HG03064 (cell line): Measurements from ENCODE around the gene INPP5F.

Experiments
- ATAC-seq: cut with Tn5 transposase; IDR thresholded peaks from one replicate; pipeline ENCODE4 v1.9.1; 2021; ENCODE audit warnings: low read depth; ENCODE audit not compliant: unreplicated experiment

Gene INPP5F

DNA sequence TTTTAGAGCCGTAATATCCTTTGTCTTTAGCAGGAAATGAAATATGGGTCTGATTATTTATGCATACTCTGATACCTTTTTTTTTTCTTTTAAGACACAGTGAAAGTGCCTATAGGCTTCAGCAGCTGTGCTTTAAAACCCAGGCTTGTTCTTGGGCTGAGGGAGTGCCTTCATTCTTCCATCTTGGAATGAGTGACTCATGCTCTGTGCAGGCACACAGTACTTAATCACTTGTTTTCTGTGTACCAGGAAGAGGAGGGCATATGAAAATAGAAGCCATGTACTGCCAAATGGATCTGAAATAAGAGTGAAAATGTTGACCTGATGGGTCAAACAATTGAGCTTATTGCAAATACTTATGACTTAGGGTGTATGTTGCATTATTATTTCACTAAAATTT lies 12.0 kb downstream of the INPP5F start:
- ATAC-seq, result no peak

DNA sequence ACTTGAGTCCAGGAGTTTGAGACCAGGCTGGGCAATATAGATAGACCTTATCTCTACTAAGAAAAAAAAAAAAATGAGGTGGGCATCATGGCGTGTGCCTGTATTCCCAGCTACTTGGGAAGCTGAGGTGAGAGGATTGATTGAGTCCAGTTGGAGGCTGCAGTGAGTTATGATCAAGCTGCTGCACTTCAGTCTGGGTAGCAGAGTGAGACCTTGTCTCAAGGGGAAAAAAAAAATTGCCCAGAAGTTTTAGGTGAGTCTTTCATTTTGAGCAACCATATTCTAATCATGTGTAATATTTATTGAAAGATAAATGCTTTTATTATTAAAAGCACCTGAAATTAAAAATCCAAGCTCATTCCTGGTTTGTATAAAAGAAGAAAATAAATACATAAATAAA lies 13.1 kb downstream of the INPP5F start:
- no peak for ATAC-seq

DNA sequence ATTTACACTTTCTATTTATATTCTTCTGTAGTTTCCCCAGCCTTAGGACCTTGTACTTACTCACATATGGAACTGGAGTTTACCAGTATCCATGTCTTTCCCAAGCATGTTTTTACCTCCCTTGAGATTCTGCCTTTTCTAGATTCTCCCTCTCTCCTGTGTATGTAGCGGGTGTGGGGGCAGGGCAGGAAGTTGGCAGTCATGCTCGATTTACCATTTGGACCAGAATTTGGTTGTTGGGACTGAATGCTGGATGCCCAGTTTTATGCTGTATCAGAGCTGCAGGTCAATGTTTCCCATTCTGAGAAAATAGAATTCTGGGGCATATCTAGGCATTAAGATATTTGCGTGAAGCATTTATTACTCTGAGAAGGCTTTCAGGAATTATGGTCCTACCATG lies 14.2 kb downstream of the INPP5F start:
- no peak for ATAC-seq

DNA sequence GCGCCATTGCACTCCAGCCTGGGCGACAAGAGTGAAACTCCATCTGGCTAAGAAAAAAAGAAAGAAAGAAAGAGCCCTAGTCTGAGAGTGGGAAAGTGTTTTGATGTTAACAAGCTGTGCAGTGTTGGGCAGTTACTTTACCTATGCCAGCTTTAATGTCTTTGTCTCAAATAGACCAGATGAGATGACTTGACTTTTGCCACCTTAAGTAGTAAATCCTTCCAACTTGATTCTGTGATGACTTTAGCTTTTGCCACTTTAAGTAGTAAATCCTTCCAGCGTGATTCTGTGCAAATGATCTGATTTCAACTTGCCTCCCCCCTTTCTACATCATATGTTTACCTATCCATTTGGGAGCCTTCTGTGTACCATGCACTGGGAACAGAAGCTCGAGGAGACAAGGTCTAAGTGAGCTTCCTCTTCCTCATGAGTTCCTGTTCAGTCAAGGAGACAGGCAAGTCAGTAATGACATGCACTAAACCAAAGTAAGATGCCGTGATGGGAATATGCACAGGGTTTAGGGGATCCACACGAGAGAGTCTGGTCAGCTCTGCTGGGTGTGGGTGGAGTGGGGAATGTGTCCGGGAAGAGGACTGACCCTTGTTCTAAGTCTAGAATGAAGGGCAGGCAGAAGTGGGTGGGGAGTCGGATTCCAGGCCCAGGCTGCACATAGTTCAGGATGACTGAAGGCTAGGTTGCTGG lies 17.2 kb downstream of the INPP5F start:
- ATAC-seq, result no peak

DNA sequence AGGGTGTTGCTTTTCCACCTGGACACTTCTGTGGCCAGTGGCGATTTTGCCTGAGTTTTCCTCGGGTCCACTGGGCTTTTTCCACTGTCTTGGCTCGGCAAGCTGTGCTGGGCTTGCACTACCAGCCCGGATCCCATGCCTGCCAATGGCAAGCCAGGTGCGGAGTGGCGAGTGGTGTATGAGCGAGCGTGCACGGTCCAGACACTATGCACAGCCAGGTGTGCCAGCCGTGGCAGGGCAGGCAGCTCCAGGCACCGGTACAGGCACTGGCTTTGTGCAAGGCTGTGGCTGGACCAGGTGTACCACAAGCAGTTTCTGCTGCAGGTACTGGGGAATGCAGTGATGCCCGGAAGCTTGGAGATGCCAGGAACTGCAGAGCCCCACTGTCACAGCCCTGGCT lies 22.1 kb downstream of the INPP5F start:
- no peak for ATAC-seq

DNA sequence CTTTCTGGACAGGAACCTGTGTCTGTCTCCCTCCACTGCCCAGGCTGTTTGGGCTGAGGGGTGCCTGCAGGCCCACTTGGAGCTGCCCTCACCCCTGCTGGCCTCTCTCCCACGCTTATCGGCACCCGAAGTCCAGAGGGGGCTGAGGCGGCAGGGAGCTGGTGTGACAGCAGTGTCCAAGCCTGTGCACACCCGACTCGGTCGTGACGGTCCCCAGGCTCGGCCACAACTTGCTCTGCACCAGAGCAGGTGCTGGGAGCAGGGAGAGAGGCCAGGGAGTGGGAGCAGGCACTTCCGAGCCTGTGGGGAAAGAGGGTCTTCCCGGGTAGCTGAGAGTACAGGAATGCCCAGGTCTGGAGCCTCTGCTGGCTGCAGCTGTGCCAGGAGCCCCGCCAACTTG lies 23.0 kb downstream of the INPP5F start:
- ATAC-seq, result no peak

DNA sequence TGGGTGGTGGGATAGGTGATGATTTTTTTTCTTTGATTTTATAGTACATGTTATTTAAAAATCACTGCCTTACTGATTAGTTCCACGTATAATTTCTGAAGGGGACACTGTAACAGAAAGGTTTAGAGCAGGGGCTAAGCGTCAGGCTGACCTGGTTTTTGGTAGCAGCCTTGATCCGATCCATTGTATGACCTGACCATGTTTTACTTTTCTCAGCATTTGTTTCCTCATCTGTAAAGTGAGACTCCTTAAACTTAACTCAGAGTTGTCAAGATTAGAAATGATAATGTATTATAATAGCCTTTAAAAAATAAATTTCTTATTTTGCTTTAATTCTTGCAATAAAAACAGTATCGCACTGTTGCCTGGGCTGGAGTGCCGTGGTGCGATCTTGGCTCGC lies 23.6 kb downstream of the INPP5F start:
- ATAC-seq, result no peak

DNA sequence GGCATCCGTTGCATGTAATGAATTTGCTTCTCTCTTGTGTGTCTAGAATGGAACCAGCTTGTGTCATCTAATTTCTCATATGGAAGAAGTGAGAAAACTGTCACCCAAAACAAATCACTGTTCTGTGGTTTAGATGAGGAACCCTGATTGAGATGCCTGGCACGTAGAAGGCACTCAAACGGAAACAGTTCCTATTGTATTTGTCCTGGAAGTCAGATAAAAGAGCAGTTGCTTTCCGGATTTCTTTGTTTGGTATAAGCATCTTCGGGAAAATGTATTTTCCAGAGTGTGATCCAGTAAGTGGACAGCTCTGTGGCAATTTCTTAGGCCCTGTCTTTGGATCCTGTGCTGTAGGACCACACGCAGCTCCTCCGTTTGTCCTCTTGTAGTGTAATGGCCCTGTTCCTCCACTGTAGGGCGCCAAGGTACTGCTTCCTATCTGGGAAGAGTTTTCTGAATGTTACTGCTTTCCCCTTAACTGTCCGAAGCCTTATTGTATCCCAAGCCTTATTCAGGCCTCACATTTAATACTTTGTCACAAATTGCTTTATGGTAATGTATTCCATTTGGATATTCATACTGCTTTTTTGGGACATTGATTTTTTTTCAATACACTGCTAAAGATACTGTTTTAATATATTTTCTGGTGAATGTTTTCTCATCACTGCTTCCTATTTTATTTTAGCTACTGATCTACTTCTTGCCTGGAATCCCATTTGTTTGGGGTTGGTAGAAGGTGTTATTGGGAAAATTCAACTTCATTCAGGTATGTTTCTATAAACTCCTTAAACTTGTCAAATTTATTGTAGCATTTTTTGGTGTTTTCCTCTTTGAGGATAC lies 24.8 kb downstream of the INPP5F start:
- ATAC-seq, result no peak

DNA sequence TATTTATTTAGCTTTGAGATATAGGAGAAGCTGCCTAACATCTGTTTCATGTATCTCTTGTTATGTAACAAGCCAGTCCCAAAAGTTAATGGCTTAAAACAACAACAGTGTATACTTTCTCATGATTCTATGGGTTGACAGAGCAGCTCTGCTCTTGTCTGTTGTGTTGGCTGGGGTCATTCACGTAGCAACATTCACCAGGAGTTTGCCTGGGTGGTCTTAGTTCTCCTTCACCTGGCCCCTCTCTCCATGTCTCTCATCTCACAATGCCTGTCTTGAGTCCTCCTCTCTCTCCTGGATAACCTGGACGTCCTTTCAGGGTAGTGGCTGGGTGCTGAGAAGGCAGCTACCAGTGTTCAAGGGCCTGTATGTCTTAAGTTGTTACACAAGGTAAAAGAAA lies 27.5 kb downstream of the INPP5F start:
- no peak for ATAC-seq

DNA sequence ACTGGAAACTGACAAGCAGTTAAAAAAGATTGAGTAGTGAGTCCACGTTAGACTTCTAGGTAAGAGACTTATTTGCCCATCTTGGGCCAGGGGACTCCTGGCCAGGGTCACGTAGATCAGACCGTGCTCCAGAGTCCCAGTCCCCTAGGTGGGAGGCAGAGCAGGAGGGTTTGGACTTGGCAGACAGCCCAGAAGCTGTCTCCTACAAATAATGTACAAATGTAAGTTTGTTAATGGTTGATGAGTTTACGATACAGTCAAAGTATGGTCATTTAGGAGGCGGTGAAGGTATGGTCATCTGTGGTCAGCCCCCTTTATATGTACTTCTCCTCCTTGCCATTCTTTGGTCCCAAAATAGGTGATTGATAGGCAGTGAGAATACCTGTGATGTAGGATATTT lies 28.2 kb downstream of the INPP5F start:
- ATAC-seq, result no peak

DNA sequence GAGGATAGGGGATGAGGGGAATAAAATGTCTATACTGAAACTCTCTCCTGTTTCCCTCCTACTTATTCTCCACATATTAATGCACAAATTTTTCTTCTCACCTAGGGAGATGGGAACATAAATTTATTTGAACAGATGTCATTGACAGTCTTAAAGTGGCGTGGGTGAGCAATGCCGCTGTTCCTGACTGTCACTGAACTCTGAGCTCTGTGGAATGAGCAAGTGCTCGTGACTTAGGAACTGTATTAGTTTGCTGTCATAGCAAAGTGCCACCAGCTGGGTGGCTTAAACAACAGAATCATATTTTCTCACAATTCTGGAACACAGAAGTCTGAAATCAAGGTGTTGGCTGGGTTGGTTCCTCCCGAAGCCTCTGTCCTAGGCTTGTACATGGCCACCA lies 29.1 kb downstream of the INPP5F start:
- ATAC-seq, result no peak

DNA sequence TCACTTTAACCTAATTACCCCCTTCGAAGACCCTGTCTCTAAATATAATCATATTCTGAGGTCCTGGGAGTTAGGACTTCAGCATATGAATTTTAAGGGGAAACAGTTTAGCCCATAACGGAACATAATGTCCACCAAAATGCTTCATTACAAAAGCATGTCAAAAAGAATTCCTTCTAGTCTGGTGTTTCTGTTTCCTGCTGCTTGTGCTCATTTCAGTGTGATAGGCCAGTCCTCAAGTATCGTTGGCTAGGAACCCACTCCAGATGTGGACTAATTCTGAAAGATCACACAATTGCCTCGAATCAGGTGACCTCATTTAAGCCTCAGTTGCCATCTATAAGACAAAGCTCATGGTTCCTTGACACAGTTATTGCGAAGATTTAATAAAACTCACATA lies 29.6 kb downstream of the INPP5F start:
- no peak for ATAC-seq

DNA sequence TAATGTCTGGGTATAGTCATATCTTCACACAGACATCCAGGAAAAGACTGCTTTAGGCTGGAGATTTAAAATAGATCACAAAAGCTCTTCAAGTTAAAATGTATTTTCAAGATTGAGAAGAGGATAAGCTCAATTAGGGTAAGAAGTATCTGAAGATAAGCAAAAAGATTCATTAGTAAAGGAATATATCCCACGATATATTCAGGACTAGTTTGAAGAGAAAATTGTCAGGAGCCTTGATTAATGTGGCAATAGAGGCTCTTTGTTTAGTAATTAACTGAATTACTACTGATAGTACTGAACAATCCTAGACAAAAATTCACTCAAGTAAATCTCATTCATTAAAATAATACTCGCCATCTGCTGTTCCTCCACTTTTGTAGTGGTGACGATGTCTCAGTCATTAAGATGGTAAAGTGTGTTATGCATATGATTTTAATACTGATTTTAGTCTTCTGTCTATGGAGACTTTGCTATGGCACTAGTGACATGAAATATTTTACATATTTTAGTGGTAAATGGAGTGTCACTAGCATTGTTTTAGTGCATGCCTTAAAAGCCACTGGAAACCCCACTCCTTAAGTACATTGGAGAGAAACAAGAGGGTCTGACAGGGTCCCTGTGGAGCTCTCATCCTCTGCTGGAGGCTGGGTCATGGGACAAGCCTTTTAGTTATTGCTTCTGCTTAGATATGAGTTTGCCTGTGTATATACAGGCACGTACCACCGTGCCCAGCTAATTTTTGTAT lies 32.8 kb downstream of the INPP5F start:
- ATAC-seq, result no peak

DNA sequence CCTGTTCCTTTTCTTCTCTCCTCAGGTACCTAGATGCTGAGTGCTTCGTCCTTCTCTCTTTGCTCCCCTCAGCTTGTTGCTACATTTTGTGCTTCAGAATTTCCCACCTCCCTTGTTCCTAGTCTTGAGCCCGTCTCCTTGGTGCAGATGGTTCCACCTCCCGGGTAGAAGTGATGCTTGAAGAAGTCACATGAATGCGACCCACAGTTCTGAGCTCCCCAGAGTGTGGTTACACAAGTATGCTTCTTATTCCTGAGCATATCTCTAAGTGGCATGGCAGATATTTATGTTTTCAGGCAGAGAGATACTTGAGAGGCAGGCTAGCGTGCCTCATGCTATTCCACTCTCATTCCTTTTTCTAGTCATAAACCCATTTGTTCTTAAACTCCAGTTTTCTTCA lies 34.0 kb downstream of the INPP5F start:
- no peak for ATAC-seq

DNA sequence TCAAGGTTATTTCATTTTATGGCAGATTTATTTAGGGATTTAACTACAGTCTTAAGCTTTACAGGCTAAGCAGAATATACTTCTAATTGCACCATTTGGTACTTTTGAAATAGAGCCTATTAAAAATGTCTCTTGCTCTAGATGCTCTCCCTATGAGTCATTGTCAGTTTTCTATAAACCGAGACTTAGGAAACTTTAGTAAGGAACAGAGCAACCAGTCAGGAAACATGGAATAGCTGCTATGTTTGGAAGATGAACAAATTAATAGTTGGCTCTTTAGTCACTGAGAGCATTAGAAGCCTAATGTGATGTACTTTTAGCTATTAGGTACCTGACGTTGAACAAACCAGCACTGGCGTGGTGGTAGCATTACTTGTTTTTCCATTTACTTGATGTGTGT lies 35.3 kb downstream of the INPP5F start:
- no peak for ATAC-seq

DNA sequence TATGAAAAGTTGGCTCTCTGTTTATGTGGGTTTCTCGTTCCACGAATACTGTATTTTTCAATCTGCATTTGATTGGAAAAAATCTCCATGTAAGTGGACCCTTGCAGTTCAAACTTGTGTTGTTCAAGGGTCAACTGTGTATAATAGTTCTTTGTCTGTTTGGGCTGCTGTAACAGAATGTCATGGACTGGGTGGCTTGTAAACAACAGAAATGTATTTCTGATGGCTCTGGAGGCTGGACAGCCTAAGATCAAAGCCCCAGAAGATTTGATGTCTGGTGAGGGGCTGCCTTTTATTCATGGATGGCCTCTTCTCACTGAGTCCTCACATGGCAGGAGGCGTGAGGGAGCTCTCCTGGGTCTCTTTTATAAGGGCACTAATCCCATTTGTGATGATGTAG lies 36.2 kb downstream of the INPP5F start:
- ATAC-seq, result no peak

DNA sequence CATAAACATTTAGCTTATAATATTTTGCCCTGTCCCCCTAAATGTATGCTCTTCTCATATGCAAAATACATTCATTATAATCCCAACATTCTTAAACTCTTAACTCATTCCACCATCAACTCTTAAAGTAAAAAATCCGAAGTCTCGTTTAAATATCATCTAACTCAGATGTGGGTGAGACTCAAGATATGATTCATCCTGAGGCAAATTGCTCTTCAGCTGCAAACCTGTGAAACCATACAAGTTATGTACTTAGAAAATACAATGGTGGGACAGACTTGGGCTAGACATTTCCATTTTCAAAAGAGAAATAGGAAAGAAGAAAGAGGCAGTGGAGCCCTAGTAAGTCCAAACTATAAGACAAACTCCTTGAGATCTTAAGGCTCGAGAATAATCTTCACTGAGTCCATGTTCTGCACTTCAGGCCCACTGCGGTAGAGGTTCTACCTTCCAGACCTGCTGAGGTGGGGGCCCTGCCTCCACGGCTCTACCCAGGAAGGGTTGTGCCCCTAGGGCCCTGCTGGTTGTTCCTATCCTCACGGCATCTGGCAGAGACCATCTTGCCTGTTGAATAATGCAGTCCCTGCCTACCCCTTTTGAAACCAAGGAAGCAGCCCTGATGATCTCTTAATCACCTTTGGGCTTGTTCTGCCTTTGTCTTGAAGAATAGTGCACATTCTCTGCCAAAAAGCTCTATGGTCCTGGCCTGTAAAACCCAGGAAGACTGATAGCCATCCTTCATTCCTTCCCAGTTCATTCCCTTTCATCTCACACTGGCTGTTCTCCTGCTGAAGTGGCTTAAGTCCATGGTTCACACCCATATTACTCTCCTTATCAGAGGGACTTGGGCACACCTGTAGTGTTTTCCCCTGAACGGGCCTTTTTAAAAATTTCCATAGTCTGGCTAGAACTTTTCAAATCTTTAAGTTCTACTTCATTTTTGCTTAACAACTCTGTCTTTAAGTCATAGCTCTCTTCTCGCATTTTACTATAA lies 37.3 kb downstream of the INPP5F start:
- no peak for ATAC-seq

DNA sequence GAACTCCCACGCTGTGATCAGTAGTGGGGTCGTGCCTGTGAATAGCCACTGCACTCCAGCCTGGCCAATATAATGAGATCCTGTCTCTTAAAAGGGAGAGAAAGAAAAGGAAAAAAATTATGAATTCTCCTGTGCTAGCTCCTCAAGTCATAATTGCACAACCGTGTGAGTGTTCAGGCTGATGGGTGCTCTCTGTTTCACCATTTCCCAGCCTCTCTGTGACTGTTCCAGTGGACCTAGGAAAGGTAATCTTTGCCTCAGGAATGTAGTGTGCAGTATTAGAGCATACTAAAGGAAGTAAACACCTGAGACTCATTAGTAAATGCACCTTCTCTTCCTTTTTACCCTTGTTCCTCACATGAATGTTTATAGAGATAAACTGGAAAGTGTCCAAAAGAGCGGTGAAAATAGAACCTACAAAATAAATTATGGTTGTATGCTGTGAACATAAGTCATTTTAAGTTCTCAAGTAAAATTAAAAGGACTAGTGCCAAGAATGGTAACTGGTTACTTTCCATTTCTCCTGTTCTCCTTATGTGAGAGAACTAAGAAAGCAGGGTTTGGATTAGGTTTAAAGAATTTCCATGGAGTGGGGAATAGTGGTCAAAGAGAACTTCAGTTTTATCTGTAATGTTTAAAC lies 42.7 kb downstream of the INPP5F start:
- ATAC-seq, result no peak

DNA sequence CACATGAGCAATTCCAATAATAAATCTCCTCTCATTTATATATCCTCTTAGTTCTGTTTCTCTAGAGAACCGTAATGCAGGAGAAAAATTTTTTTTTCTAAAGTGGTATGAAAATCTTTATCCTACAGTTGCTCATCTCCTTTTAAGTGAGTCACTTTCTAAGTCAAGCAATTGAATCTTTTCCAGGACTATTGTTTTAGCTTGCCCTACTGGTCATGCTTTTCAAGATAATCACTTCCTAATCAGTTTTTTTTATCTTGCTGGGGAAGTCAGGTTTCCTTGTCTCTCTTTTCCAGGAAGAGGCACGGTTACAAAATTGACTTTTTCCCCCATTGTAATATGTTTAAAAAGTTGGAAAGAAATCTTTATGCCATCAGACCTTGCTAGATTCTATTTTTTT lies 44.0 kb downstream of the INPP5F start:
- no peak for ATAC-seq

DNA sequence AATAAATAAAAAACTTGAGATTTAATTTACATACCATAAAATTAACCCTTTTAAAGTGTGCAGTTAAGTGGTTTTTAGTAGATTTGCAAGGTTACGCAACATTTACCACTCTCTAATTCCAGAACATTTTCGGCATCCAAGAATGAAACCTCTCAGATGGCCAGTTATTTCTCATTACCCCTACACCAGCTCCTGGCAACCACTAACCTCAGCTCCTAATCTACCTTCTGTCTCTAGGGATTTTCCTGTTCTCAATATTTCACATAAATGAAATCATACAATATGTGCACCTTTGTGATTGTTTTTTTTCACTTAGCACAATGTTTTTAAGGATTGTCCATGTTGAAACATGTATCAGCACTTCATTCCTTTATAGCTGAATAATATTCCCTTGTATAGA lies 45.1 kb downstream of the INPP5F start:
- no peak for ATAC-seq
